ENCODE measurements around the gene POFUT2.

DNA sequence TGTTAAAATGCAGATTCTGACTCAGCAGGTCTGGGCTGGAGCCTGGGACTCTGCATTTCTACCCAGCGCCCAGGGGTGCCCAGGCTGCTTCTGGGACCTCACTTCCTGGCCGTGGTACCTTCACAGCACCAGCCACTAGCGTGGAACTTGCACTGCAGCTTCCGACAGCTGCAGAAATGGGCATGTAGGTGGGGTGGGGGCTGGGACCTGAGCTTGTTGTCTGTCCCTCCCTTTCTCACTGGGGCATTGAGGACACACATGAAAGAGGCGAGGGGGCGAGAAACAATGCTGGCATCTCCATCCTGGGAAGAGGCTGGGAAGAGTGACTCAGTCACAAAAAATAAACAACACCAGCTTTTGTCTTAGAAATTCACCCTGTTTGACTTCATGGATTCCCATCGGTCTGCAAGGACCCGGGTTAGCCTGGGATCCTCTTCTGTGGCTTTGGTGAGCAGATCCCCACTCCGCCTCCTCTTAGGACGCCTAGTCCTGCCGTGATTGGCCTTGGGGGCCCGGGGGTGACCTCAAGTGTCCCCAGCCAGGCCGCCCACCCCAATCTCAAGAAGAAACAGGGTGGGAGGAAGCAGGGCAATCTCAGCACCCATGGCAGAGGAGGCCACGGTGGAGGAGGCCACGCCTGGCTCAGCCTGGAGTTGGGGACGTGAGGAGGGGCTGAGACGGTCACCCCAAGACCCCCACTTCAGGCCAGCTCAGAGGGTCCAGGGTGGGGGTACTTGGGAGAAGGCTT lies 29.9 kb upstream of the POFUT2 start:
- TF ChIP-seq, protein P1, sequence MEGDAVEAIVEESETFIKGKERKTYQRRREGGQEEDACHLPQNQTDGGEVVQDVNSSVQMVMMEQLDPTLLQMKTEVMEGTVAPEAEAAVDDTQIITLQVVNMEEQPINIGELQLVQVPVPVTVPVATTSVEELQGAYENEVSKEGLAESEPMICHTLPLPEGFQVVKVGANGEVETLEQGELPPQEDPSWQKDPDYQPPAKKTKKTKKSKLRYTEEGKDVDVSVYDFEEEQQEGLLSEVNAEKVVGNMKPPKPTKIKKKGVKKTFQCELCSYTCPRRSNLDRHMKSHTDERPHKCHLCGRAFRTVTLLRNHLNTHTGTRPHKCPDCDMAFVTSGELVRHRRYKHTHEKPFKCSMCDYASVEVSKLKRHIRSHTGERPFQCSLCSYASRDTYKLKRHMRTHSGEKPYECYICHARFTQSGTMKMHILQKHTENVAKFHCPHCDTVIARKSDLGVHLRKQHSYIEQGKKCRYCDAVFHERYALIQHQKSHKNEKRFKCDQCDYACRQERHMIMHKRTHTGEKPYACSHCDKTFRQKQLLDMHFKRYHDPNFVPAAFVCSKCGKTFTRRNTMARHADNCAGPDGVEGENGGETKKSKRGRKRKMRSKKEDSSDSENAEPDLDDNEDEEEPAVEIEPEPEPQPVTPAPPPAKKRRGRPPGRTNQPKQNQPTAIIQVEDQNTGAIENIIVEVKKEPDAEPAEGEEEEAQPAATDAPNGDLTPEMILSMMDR (IDR thresholded peaks at IDR 0.05) = no peak
- TF ChIP-seq POLR2A (IDR thresholded peaks at IDR 0.05) (no peak), POLR2AphosphoS5 (IDR thresholded peaks at IDR 0.05) (peak in 1 of 3 donors; percentile 48), EP300 (IDR thresholded peaks at IDR 0.05; ENCODE audit: low read depth) (no peak)
